Peyer's patch (tissue), 4 donors: ENCODE data around the gene CCL23. TPM values are rescaled to one million over a fixed set of nuclear protein-coding genes. Genes with fewer than 3 reads are reported as not detected.

Source experiments
- DNase-seq, 3 donors: peaks; one replicate each; pipeline ENCODE4 v3.0.0-alpha.2; 2017 to 2019
- H3K27ac ChIP-seq, 4 donors: fragments of 200-600 bp; sonication (generic); one replicate each; pipeline ENCODE4 v1.5.1; 2016 to 2019
- H3K27me3 ChIP-seq, 2 donors: fragments of 200-600 bp; sonication (generic); one replicate each; pipeline ENCODE4 v1.5.1; 2019
- H3K36me3 ChIP-seq, 3 donors: fragments of 200-600 bp; sonication (generic); one replicate each; pipeline ENCODE4 v1.5.1; 2016 to 2019
- H3K4me1 ChIP-seq, 4 donors: fragments of 200-600 bp; sonication (generic); one replicate each; pipeline ENCODE4 v1.5.1; 2016 to 2019
- H3K4me3 ChIP-seq, 4 donors: fragments of 200-600 bp; sonication (generic); 1 replicate in 3 of 4; 2 replicates in 1 of 4; pipeline ENCODE4 v1.5.1; 2016 to 2019; ENCODE audit warnings: mild to moderate bottlenecking in 1 of 4
- H3K9me3 ChIP-seq, 4 donors: fragments of 200-600 bp; sonication (generic); one replicate each; pipeline ENCODE4 v1.5.1; 2016 to 2019; ENCODE audit warnings: mild to moderate bottlenecking in 1 of 4
- POLR2A ChIP-seq, 2 donors: fragments of 450-650 bp; IDR thresholded peaks; one replicate each; pipeline ENCODE4 v1.5.1; 2017; ENCODE audit warnings: antibody characterized with exemption in 2 of 2, mild to moderate bottlenecking in 2 of 2, moderate library complexity in 2 of 2
- total RNA-seq, 4 donors: library from RNA; depleted of rRNA; stranded (reverse); fragments of >200 nt; gene quantifications; one replicate each; pipeline ENCODE4 v1.1.0, GENCODE V29; 2016
- TF ChIP-seq, protein P1 (sequence below), 6 experiments: fragments of 450-650 bp in 4 of 6; fragments of 200-600 bp in 2 of 6; sonication (generic) in 1 of 6; IDR thresholded peaks; one replicate each; pipeline ENCODE4 v1.5.1; 2017 to 2019; ENCODE audit warnings: antibody characterized with exemption in 6 of 6, mild to moderate bottlenecking in 3 of 6, moderate library complexity in 1 of 6

The CCL23 gene
- total RNA-seq, 4 donors from 2014 or later: 3.6 TPM; not detected in 3

DNA sequence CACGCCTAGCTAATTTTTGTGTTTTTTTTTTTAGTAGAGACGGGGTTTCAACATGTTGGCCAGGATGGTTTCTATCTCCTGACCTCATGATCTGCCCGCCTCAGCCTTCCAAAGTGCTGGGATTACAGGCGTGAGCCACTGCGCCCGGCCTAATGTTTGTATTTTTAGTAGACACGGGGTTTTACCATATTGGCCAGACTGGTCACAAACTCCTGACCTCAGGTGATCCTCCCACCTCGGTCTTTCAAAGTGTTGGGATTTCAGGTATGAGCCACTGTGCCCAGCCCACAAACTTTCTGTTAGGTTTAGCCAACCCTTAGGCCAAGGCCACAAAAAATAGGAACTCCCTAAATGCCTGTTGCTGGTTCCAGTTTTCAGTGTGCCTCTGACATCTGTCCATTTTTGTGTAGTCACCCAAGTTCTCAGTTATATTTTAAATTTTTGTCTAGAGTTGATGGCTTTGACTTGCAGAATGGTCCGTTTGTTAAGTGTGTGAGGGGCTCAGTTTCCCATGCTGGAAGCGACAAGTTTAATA is 49.2 kb downstream of the CCL23 start:
- Histone ChIP-seq H3K9me3 (no peaks in the 10 kb centered on the region), H3K4me1 (peaks cover 0 to 16% (median 0%) of the 10 kb centered on the region in 4 donors), H3K36me3 (no peaks in the 10 kb centered on the region), H3K27ac (no peak overlapping the region), H3K27me3 (no peaks in the 10 kb centered on the region), H3K4me3 (no peak overlapping the region)
- TF ChIP-seq, protein P1, sequence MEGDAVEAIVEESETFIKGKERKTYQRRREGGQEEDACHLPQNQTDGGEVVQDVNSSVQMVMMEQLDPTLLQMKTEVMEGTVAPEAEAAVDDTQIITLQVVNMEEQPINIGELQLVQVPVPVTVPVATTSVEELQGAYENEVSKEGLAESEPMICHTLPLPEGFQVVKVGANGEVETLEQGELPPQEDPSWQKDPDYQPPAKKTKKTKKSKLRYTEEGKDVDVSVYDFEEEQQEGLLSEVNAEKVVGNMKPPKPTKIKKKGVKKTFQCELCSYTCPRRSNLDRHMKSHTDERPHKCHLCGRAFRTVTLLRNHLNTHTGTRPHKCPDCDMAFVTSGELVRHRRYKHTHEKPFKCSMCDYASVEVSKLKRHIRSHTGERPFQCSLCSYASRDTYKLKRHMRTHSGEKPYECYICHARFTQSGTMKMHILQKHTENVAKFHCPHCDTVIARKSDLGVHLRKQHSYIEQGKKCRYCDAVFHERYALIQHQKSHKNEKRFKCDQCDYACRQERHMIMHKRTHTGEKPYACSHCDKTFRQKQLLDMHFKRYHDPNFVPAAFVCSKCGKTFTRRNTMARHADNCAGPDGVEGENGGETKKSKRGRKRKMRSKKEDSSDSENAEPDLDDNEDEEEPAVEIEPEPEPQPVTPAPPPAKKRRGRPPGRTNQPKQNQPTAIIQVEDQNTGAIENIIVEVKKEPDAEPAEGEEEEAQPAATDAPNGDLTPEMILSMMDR (IDR thresholded peaks at IDR 0.05): no peak
- TF ChIP-seq POLR2A (IDR thresholded peaks at IDR 0.05): no peak
- no peak for DNase-seq

DNA sequence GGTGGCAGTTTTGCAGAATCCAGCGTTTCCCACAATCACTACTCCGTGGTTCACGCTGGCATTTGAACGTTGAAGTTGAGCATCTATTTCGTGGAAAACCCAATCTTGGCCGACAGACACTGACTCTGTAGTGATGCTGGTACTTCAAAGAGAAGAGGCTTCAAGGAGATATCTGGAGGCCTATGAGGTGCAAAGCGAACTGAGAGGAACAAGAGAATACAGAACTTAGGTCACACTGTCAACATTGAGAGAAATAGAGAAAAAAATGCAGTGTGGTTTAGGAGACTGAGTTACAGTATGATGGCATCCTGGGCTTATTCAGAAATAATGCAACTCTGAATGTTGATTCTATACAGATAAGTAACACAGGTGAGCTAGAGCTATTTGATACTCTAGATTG is 52.5 kb downstream of the CCL23 start:
- Histone ChIP-seq H3K27ac (no peak overlapping the region), H3K9me3 (no peaks in the 10 kb centered on the region), H3K4me1 (peaks cover 0 to 8% (median 0%) of the 10 kb centered on the region in 4 donors), H3K27me3 (no peaks in the 10 kb centered on the region), H3K36me3 (no peaks in the 10 kb centered on the region), H3K4me3 (no peak overlapping the region)
- TF ChIP-seq POLR2A (IDR thresholded peaks at IDR 0.05): no peak
- TF ChIP-seq, protein P1 (IDR thresholded peaks at IDR 0.05): no peak
- no peak for DNase-seq

DNA sequence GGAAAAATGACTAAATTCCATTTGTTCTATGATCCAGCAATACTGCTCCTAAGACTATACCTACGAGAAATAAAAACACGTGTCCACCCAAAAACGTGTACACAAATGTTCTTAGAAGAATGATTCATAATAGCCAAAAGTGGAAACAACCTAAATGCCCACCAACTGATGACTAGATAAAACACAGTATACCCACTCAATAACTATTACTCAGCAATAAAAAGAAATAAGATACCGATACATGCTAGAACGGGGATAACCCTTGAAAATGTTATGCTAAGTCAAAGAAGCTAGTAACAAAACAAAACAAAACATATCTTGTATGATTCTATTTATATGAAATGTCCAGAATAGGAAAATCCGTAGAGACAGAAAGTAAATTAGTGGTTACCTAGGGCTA is 54.1 kb downstream of the CCL23 start:
- DNase-seq: no peak
- TF ChIP-seq, protein P1 (IDR thresholded peaks at IDR 0.05): no peak
- TF ChIP-seq POLR2A (IDR thresholded peaks at IDR 0.05): no peak
- no peaks in the 10 kb centered on the region for H3K9me3 ChIP-seq

More for the DNA sequence above, 54.1 kb downstream of the CCL23 start:
- Histone ChIP-seq H3K4me1 (no peaks in the 10 kb centered on the region), H3K4me3 (no peak overlapping the region), H3K27ac (no peak overlapping the region), H3K36me3 (no peaks in the 10 kb centered on the region), H3K27me3 (no peaks in the 10 kb centered on the region)

Other genes starting within 250 kb of the CCL23 start
- 10 to 100 TPM in 3 of 4 donors, 1 to 10 TPM in 1; 3.3 to 85.3 (median 56.7) TPM for gene MMP28, start 222.3 kb downstream of the CCL23 start, total RNA-seq
- gene TAF15, start 208.5 kb downstream of the CCL23 start, total RNA-seq: 100 to 1,000 TPM in 1 of 4 donors, 10 to 100 TPM in 3; 51.1 to 119 (median 90.1) TPM
- not detected for gene HEATR9, start 149.1 kb downstream of the CCL23 start, total RNA-seq
- gene CCL5, start 137.6 kb downstream of the CCL23 start, total RNA-seq: 10 to 100 TPM in 1 of 4 donors, 1 to 10 TPM in 3; 5.8 to 13.8 (median 9.2) TPM
- 1 to 10 TPM in 1 of 4 donors, under 1 TPM in 1, not detected in 2; 0.88 to 1.9 TPM for gene RDM1, start 87.2 kb downstream of the CCL23 start, total RNA-seq
- gene LYZL6, start 74.3 kb downstream of the CCL23 start, total RNA-seq: not detected
- 1 to 10 TPM in 1 of 4 donors, under 1 TPM in 1, not detected in 2; 0.54 to 1.1 TPM for gene CCL16, start 36.5 kb downstream of the CCL23 start, total RNA-seq
- gene CCL14, start 31.2 kb downstream of the CCL23 start, total RNA-seq: 1 to 10 TPM; 6.3 to 8.3 (median 6.7) TPM
- 10 to 100 TPM in 3 of 4 donors, 1 to 10 TPM in 1; 4.1 to 63.9 (median 27.0) TPM for gene CCL15, start 16.4 kb downstream of the CCL23 start, total RNA-seq
- gene CCL18, start 46.3 kb upstream of the CCL23 start, total RNA-seq: 1 to 10 TPM in 2 of 4 donors, not detected in 2; 3.3 to 3.9 TPM
- gene CCL3, start 72.2 kb upstream of the CCL23 start, total RNA-seq: 1 to 10 TPM in 1 of 4 donors, under 1 TPM in 1, not detected in 2; 0.80 to 5.8 TPM
- gene CCL4, start 85.9 kb upstream of the CCL23 start, total RNA-seq: 1 to 10 TPM in 2 of 4 donors, not detected in 2; 1.1 to 1.5 TPM
- gene TBC1D3B, start 158.7 kb upstream of the CCL23 start, total RNA-seq: 10 to 100 TPM in 2 of 4 donors, 1 to 10 TPM in 2; 3.4 to 69.3 (median 11.7) TPM
- gene CCL3L1, start 178.8 kb upstream of the CCL23 start, total RNA-seq: 1 to 10 TPM in 1 of 4 donors, not detected in 3; 3.3 TPM
- 10 to 100 TPM in 1 of 4 donors, 1 to 10 TPM in 1, not detected in 2; 1.3 to 24.8 TPM for gene CCL4L2, start 193.1 kb upstream of the CCL23 start, total RNA-seq
- under 1 TPM in 2 of 4 donors, not detected in 2; 0.70 to 0.80 TPM for gene TBC1D3I, start 246.6 kb upstream of the CCL23 start, total RNA-seq